Chondrocyte (in vitro differentiated cells): Measurements from ENCODE around the gene ZNF598. TPM values are rescaled to one million over a fixed set of nuclear protein-coding genes. Genes with fewer than 3 reads are reported as not detected.

Experiments used
- DNase-seq: peaks from one replicate; pipeline ENCODE4 v3.0.0; 2021; ENCODE audit warnings: mixed read lengths, low spot score
- H3K27ac Mint-ChIP-seq: one replicate; pipeline ENCODE4 v1.8.0; 2021; ENCODE audit warnings: mild to moderate bottlenecking, moderate library complexity, mixed read lengths; ENCODE audit not compliant: unreplicated experiment
- H3K27me3 Mint-ChIP-seq: 2 replicates; pipeline ENCODE4 v1.8.0; 2021; ENCODE audit warnings: low read depth, mixed read lengths
- H3K36me3 Mint-ChIP-seq: 2 replicates; pipeline ENCODE4 v1.8.0; 2021; ENCODE audit warnings: low read depth, mixed read lengths
- H3K4me1 Mint-ChIP-seq: 2 replicates; pipeline ENCODE4 v1.8.0; 2021; ENCODE audit warnings: low read depth, mild to moderate bottlenecking, mixed read lengths
- H3K4me3 Mint-ChIP-seq: one replicate; pipeline ENCODE4 v1.8.0; 2021; ENCODE audit warnings: mild to moderate bottlenecking, moderate library complexity, mixed read lengths; ENCODE audit not compliant: unreplicated experiment
- H3K9me3 Mint-ChIP-seq: 2 replicates; pipeline ENCODE4 v1.8.0; 2021; ENCODE audit warnings: low read depth, mixed read lengths
- total RNA-seq: library from RNA; stranded (reverse); gene quantifications from 3 replicates; pipeline ENCODE4 v1.2.1, GENCODE V29; 2021
- TF ChIP-seq, protein P1 (sequence below): fragments of 200-600 bp; sonication (generic); IDR thresholded peaks from 2 replicates; pipeline ENCODE4 v1.5.0; 2021; ENCODE audit warnings: antibody characterized with exemption, mild to moderate bottlenecking, moderate library complexity

The ZNF598 gene
- total RNA-seq, 1 donor from 2014 or later = 41.7 TPM

DNA sequence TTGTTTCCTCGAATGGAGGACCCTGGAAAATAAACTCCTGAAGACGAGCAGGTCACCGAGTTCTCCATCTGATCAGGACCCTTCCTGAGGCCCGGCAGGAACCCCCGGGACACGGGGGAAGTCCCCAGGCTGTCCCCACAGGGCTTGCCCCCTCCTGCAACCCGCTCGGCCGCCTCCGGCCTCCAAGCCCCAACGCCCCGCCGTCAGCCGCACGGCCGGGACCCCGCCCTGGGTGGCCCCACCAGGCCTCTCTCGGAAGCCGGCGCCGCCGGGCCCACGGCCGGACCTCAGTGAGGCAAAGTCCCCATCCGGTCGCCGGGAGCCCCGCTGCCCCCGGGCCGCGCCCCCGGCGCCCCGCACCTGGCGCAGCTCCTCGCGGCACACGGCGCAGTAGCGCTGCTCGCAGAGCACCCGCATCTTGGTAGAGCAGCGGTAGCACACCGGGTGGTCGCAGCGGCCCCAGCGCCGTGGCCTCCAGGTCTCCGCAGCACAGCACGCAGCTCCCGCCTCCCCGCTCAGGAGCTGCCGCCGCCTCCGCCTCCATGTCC is 383 bp downstream of the ZNF598 start:
- H3K36me3 Mint-ChIP-seq = no peaks in the 10 kb centered on the region
- no peak for DNase-seq
- peaks cover 43% of the 10 kb centered on the region for H3K4me1 Mint-ChIP-seq
- H3K27me3 Mint-ChIP-seq = no peaks in the 10 kb centered on the region
- H3K27ac Mint-ChIP-seq = peak overlapping the region; percentile 90
- H3K4me3 Mint-ChIP-seq = peak overlapping the region; percentile 86
- TF ChIP-seq, protein P1, sequence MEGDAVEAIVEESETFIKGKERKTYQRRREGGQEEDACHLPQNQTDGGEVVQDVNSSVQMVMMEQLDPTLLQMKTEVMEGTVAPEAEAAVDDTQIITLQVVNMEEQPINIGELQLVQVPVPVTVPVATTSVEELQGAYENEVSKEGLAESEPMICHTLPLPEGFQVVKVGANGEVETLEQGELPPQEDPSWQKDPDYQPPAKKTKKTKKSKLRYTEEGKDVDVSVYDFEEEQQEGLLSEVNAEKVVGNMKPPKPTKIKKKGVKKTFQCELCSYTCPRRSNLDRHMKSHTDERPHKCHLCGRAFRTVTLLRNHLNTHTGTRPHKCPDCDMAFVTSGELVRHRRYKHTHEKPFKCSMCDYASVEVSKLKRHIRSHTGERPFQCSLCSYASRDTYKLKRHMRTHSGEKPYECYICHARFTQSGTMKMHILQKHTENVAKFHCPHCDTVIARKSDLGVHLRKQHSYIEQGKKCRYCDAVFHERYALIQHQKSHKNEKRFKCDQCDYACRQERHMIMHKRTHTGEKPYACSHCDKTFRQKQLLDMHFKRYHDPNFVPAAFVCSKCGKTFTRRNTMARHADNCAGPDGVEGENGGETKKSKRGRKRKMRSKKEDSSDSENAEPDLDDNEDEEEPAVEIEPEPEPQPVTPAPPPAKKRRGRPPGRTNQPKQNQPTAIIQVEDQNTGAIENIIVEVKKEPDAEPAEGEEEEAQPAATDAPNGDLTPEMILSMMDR = no peak
- no peaks in the 10 kb centered on the region for H3K9me3 Mint-ChIP-seq

DNA sequence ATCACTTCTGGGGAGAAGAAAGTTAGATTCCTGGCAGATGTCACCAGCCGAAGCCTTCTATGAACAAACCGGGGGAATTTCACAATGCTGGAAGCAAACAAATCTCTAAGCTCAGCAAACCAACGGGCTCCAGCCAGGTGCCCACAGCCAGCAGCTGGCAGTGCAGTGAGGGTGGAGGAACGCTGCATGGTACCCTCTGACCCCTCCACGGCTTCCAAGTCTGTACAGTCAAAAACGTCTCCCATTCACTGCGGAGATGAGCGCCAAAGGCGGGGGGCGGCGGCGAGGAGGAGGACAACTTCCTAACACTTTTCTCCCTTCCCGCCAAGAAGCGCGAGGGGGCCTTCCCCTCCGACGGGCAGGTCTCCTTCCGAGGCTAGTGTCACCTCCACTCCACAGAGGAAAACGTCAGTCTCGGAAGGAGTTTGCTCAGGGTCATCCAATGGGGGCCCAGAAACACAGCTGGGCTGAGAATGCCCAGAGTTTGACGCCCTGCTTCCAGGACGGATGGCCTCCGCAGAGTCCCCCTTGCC is 924 bp downstream of the ZNF598 start:
- Mint-ChIP-seq H3K27me3 (no peaks in the 10 kb centered on the region), H3K9me3 (no peaks in the 10 kb centered on the region), H3K36me3 (no peaks in the 10 kb centered on the region), H3K4me1 (peaks cover 47% of the 10 kb centered on the region), H3K27ac (peak overlapping the region; percentile 90), H3K4me3 (peak overlapping the region; percentile 86)
- TF ChIP-seq, protein P1 = no peak
- no peak for DNase-seq

DNA sequence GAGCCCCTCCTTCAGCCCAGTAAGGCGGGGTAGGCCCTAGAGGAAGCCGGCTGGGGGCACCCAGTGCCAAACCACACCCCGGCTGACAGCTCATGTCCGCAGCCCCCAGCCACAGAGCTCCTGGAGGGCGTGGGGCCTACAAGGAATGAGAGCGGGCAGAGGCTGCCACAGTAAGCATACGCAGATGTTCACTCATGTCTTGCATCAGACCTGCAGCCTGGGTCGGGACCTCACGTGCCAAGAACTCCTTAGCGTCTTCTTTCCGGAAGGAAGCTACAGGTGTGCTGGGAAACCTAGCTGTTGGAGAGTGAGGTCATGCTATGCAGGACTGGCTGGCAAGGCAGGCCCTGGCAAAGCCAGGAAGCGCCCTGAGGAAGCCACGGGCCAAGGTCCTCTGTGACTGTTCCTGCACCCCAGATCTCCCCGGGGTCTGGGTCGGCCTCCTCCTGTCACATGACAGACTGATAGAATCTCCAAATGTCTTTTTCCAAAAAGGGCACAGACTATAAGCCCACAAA is 1.6 kb downstream of the ZNF598 start:
- Mint-ChIP-seq H3K27me3 (no peaks in the 10 kb centered on the region), H3K9me3 (no peaks in the 10 kb centered on the region), H3K36me3 (no peaks in the 10 kb centered on the region), H3K27ac (peak overlapping the region; percentile 90), H3K4me3 (peak overlapping the region; percentile 86), H3K4me1 (peaks cover 47% of the 10 kb centered on the region)
- TF ChIP-seq, protein P1 = no peak
- DNase-seq = no peak

DNA sequence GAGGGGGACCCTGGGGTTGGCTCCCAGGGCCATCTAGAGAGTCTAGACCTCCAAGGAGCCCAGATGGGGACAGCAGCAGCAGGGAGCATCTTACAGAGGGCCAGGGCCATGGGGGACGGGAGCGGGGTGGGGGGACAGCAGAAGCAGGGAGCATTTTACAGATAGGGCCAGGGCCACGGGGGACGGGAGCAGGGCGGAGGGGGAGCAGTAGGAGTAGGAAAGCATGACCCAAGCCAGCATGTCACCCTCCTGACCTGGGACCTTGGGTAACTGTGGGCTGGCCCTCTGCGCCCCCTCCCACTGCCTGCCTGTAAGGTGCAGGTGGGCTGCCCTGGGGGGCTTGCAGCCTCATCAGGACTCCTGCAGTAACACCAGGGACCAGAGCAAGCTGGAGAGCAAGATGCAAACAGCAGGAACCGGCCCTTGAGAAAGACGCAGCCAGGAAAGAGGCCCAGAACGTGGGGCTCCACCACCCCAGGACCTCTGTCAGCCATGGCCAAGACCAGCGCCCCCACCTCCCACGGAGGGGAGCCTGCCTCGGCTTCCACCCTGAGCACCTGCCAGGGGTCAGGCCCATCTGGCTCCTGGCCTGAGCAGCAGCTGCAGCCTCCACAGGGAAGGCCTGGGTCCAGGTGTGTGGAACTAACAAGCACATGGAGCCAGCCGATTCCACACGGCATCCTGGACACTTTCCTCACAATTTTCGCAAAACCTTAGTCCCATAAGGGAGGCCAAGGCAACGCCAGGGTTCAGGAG is 2.4 kb downstream of the ZNF598 start:
- H3K4me3 Mint-ChIP-seq = peak overlapping the region; percentile 86
- peak overlapping the region; percentile 32 for H3K27ac Mint-ChIP-seq
- H3K9me3 Mint-ChIP-seq = no peaks in the 10 kb centered on the region
- H3K27me3 Mint-ChIP-seq = no peaks in the 10 kb centered on the region
- TF ChIP-seq, protein P1 = no peak
- no peak for DNase-seq
- H3K4me1 Mint-ChIP-seq = peaks cover 47% of the 10 kb centered on the region
- peaks cover 2% of the 10 kb centered on the region for H3K36me3 Mint-ChIP-seq

DNA sequence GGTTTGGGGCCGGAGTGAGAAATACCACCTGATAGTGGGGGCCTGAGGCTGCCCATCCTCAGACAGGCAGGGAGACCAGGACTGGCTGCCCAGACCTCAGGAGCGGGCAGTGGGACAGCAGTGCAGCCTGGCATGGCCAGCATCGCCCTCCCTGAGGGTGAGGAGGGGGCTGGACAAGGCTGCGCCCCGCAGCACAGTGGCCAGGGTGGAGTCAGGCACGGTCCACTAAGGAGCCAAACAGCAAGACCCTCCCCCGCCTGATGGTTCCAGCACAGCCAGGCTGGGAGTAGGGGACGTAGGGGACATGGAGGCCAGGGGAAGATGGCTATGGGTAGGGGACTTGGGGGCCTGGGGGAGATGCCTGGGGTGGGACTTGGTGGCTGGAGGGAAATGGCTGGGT is 3.3 kb downstream of the ZNF598 start:
- TF ChIP-seq, protein P1 = no peak
- peaks cover 4% of the 10 kb centered on the region for H3K36me3 Mint-ChIP-seq
- peaks cover 47% of the 10 kb centered on the region for H3K4me1 Mint-ChIP-seq
- DNase-seq = no peak
- H3K27me3 Mint-ChIP-seq = no peaks in the 10 kb centered on the region
- H3K4me3 Mint-ChIP-seq = no peak overlapping the region
- H3K27ac Mint-ChIP-seq = peak overlapping the region; percentile 27
- H3K9me3 Mint-ChIP-seq = no peaks in the 10 kb centered on the region
